Measurements from ENCODE around the gene HERPUD2. TPM values are rescaled to one million over a fixed set of nuclear protein-coding genes. Genes with fewer than 3 reads are reported as not detected.
A peak's percentile ranks its signal among the peaks of the same experiment; 100 is the strongest.

Gene HERPUD2, protein sequence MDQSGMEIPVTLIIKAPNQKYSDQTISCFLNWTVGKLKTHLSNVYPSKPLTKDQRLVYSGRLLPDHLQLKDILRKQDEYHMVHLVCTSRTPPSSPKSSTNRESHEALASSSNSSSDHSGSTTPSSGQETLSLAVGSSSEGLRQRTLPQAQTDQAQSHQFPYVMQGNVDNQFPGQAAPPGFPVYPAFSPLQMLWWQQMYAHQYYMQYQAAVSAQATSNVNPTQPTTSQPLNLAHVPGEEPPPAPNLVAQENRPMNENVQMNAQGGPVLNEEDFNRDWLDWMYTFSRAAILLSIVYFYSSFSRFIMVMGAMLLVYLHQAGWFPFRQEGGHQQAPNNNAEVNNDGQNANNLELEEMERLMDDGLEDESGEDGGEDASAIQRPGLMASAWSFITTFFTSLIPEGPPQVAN
- total RNA-seq: 17.9 TPM
- long read RNA-seq, transcript HERPUD2-202 (8 exons, 3,057 nt): major isoform, 5 of 8 reads
- long read RNA-seq, partial matches to known transcripts: 0 of 8 reads
- long read RNA-seq, other reads (novel, unspliced or antisense): 3 of 8 reads

DNA sequence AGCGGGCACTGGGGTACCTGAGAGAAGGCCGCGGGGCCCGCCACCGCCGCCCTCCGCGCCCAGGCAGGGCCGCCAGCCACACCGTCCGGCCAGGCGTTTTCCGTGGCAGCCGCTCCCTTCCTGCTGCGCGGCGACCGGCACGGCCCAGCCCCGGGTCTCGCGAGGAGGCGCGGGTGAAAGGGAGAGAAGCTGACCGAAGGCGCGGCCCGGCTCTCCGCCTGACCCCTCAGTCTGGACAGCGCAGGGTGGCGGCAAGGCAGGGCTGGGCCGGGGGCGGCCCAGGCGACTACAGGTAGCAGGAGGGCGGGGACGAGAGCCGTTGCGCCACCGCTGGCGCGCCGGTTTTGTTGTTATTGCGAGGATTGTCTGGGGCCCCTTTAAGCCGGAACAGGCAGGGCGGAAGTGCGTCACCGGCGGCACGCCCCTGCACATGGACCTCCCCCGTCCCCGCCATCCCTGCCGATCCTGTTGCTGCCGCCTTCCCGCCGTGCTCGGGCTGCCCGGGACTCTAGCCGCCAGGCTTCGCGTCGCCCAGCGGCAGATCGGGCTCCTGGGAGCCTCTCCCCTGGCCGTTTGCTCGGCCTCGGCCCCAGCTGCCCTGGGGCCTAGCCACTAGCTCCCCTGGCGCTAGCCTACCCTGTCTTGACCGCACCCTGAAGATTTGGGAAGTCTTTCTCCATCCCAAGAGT is at the start of gene HERPUD2:
HERPUD2 (minus strand) TSS at position 352 of the 689 bp plus-strand sequence. CDS start 805 bp downstream, outside the sequence.
- intact Hi-C loops (cut with DNase I): loop anchor here (5.0 to 10.0 kb wide), 2 partner anchors 48 to 610 kb away; no protein-coding TSS in a partner anchor
- DNase-seq (ENCODE audit: missing footprints): peak; percentile 98
- peak; percentile 98 for ATAC-seq

DNA sequence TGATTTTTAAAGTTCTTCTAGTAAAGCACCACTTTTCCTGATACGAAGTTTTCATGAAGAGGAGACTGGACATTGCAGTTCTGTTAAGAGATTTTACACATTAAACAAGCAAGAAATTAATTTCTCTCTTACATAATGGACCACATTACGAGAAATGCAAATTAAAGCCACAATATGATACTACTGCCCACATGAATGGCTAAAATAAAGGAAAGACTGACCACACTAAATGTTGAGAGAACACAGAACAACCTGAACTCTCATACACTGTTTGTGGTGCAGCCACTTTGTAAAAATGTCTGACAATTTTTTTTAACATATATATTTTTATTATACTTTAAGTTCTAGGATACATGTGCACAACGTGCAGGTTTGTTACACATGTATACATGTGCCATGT is 44.0 kb upstream of the HERPUD2 start:
- intact Hi-C loops (cut with DNase I): no loop called here
- no peak for DNase-seq (ENCODE audit: missing footprints)

DNA sequence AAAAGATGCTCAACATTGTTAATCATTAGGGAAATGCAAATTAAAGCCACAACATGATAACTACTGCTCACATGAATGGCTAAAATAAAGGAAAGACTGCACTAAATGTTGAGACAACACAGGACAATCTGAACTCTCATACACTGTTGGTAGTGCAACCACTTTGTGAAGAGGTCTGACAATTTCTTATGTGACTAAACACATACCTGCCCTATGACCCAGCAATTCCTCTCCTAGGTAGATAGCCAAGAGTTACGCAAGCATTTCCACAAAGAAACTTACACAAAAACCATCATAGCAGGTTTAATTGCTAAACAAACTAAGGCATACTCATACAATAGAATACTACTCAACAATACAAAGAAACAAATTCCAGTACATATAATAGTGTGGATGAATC is 41.8 kb upstream of the HERPUD2 start:
- intact Hi-C loops (cut with DNase I): no loop called here
- no peak for ATAC-seq
- DNase-seq (ENCODE audit: missing footprints): no peak

More for the DNA sequence above, 44.0 kb upstream of the HERPUD2 start:
- ATAC-seq: no peak

DNA sequence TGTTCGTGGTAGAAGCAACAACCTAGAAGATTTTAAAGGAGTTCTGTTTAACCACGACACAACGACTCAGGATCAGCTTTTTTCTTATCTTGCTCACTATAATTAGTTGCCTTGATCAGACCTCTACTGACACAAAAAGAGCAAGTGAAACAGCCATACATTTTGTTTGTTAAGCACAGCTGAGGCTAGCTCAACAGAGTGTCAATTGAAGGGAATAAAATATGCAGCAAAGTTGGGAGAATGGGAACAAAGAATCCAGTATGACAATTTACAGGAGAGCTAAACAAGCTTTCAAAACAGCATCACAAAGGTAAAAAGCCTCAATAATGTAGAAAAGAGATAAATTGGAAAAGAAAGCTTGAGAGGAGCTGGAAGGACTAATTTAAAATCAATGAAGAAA is 40.5 kb upstream of the HERPUD2 start:
- intact Hi-C loops (cut with DNase I): no loop called here
- no peak for DNase-seq (ENCODE audit: missing footprints)
- ATAC-seq: no peak

DNA sequence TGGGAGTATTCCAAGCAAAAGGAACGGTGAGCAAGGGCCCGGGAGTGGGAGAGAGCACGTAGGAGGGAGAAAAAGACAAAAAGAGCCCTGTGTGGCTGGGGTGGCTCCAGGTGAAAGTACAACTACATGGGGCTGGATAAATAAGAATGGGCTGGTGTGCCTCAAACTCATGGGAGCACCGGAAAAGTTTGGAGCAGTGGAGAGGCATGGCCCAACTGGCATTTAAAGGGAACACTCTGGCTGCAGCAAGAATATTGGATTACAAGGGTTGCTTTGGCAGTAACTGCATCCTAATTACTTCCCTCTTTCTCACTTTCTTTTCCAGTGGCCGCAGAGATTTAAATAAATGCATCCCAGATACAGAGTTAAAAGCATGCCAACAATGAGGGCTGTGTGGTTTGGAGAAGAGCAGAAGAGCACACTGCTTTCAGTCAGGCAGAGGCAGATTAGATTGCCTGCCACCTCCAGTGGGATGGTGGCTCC is 39.1 kb upstream of the HERPUD2 start:
- ATAC-seq (no peak), DNase-seq (ENCODE audit: missing footprints) (no peak)
- intact Hi-C loops (cut with DNase I): no loop called here

DNA sequence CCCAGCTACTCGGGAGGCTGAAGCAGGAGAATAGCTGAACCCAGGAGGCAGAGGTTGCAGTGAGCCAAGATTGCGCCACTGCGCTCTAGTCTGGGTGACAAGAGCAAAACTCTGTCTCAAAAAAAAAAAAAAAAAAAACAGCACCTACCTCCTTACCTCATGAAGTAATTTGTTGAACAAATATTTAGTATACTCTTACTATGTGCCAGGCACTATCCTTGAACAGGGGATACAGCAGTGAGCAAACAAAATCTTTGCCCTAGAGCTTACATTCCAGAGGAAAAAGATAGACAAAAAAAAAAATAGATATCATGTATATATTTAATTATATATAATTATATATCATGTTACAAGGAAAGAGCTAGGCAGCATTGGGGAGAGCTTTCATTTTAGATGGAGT is 36.4 kb upstream of the HERPUD2 start:
- intact Hi-C loops (cut with DNase I): no loop called here
- DNase-seq (ENCODE audit: missing footprints) (no peak), ATAC-seq (no peak)

DNA sequence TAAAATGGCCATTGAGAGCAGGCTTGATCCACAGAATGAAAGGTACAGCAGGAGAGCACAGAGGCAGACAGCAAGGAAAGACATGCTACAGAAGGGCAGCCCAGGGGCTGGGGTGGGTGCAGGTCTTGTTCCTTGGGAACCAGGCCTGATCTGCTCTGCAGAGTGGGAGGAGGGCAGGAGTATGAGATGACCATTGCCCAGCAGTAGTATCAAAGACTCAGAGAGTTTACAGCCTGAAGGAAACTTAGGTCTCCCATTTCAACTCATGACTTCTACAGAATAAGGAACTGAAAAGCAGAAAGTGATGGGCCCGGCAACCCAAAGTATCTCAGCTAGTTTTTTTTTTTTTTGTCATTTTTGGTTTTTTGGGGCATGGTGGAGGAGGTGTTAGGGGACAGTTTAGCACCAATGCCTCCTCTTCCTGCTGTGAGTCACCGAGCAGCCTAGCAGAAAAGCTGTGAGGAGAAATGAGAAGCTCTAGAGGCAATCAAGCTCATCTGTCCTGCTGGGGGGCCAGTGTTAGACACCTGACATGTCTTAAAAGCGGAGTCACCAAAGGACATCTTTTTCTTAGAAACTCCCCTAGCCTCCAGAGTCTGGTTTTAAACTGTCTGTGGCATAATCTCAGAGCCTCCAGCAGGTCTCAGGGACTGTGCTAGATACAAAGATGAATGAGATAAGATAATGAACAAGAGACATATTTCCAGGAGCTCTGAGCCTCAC is 34.3 kb upstream of the HERPUD2 start:
- intact Hi-C loops (cut with DNase I): no loop called here
- no peak for DNase-seq (ENCODE audit: missing footprints)
- ATAC-seq: peak; percentile 37

DNA sequence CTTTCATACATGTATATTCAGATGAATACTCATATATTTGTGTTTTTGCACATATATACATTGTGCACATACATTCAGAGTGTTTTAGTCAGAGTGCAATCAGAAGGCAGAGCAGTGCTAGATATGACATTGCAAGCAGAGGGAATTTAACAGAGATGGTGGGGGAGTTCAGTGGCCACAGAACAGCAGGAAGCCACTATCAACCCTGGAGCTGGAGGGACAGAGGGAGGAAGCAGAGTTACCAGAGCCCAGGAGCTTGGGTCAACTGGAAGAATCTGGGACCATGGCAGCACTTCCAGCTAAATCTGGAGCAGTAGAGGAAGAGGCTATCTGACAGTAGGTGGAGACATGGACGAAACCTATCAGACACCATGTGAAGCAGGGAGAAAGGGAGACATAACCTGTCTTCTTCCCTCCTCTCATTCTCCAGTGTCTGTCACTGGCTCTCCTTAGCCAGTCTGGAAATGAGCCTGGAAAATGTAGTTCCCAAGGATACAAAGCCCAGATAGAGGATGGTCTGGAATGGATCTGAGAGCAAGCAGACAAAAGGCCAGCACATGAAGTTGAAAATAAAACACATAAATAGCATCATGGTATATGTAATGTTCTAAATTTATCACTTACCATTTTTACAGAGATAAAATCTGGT is 33.6 kb upstream of the HERPUD2 start:
- DNase-seq (ENCODE audit: missing footprints): no peak
- peak; percentile 80 for ATAC-seq
- intact Hi-C loops (cut with DNase I): no loop called here

DNA sequence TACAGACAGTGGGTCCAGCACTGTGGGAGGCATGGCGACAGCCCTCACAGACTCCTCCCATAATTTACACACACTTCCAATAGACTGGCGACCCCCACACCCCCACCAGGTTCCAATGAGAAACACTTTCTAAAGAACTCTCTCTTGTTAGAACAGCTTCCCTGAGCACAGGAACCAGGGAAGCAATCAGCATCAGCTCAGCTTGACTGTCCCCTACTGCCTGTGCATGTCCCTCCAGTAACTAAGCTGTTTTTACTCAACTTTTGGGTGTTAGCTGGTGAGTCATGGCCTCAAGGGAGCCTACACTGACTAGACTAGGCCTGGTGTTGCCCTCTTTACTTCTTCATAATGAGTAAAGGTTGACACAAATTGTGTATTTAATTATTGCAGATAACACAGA is 32.6 kb upstream of the HERPUD2 start:
- peak; percentile 57 for ATAC-seq
- intact Hi-C loops (cut with DNase I): no loop called here
- no peak for DNase-seq (ENCODE audit: missing footprints)

DNA sequence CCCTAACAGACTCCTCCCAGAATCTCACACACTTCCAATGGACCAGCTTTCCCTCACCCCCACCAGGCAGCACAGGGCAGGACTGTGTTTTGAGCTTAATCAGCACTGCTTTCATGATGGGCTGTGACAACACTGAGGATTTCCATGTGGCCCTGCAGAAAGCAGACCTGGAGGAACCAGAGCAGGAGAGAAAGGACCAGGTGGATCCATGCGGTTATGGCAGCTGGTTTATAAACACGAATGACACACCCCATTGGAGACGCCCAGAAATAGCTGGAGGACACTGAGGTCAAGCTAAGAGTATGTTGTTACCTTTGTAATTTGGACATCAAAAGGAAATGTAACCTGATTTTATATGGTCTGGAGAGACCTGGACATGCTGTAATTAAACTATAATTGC is 31.7 kb upstream of the HERPUD2 start:
- no peak for ATAC-seq
- intact Hi-C loops (cut with DNase I): no loop called here
- DNase-seq (ENCODE audit: missing footprints): no peak

DNA sequence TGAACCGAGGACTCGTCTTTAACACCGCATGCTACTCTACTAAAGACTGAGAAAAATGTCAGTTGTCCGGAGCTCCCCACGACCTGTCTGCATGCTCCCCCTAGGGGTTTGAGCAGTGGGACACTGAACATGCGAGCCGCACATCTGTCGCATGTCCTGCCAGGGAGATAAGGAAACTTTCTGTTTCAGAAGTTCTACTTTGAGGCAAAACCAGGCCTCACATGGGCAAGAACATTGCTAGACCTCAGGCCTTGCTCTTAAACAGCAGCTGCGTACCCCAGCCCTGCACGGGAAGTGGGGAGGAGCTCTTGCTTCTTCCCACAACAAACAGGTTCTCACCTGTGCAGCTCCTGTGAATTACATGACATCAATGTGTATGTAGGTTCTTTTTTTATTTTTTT is 30.3 kb upstream of the HERPUD2 start:
- DNase-seq (ENCODE audit: missing footprints) (no peak), ATAC-seq (no peak)
- intact Hi-C loops (cut with DNase I): no loop called here

DNA sequence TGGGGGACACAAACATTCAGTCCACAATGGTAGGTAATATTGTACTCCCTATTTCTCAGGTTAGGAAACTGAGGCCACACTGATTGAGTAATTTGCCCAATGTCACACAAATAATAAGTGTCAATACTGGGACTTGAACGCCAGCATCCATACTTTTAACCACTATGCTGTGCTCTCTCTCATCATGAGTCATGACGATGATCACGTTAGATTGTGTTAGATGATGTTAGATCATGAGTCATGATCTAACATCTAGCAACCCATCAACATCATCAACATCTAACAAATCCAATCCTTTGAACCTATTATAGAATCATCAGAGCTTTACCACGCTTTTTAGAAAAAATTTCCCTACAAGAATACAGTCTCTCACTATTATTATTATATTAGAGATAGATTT is 28.1 kb upstream of the HERPUD2 start:
- intact Hi-C loops (cut with DNase I): no loop called here
- DNase-seq (ENCODE audit: missing footprints): no peak

DNA sequence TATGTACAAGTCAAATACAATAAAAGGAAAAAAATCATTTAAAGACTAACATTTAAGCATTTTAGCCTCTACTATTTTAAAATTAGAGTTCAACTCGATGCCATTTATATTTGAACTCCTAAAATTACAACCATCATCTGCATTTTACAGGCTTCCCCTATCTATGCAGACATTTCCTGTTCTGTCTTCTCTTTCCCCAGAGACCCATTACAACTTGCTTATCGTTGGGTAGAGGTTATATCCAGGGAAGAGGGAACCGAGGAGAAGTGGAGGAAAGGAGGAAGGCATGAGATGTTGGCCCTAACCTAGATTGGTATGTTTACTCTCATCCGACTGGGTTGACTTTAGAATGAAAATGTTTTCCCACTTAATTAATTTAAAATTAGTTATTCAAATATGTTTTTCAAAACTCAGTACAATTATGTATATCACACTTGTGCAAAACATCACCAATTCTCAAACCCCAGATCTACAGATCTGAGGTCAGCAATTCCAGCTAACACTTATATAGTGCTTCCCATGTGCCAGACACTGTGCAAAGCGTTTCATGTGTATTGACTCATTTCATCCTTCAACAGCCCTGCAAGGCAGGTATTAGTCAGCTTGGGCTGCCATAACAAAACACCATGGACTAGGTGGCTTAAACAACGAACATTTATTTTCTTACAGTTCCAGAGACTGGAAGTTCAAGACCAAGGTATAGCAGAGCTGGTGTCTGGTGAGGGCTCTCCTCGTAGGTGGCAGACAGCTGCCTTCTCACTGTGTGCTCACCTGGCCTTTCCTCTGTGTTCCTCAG is 27.3 kb upstream of the HERPUD2 start:
- ATAC-seq: no peak
- intact Hi-C loops (cut with DNase I): no loop called here
- DNase-seq (ENCODE audit: missing footprints): no peak

More for the DNA sequence above, 28.1 kb upstream of the HERPUD2 start:
- ATAC-seq: no peak

DNA sequence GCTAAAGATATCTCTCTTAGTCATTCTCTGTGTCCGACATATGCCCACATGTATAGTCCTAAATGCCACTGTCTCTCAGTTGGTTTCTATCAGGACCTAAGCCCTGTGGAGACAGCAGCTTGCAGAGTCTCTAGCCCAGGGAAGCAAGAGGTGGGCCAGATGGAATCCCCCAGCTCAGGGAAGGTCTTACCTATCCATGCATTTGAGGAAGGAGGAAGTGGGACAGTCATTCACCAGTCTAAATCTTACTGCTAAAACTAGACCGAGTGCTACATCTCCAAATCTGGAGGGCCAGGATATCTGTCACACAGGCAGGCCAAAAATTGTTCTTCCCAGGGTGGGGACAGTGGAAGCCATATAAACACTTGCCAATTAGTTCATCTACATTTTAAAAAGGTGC is 26.4 kb upstream of the HERPUD2 start:
- ATAC-seq (no peak), DNase-seq (ENCODE audit: missing footprints) (no peak)
- intact Hi-C loops (cut with DNase I): no loop called here

DNA sequence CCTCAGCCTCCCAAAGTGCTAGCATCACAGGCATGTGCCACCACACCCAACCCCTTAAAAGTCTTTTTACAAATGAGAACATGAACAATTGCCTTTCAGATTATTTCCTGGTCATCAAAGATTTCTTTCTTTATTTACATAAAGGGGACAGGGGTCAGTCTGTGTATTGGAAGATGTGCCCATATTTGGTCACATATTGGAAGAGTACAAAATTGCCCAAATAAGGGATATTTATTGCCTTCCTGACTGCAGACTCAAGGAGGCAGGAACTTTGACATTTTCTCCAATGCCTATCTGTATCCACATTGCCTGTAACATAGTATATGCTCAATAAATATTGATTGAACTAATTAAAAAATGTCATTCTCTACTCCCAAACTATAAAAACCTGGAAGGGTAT is 25.9 kb upstream of the HERPUD2 start:
- intact Hi-C loops (cut with DNase I): no loop called here
- DNase-seq (ENCODE audit: missing footprints) (no peak), ATAC-seq (no peak)

DNA sequence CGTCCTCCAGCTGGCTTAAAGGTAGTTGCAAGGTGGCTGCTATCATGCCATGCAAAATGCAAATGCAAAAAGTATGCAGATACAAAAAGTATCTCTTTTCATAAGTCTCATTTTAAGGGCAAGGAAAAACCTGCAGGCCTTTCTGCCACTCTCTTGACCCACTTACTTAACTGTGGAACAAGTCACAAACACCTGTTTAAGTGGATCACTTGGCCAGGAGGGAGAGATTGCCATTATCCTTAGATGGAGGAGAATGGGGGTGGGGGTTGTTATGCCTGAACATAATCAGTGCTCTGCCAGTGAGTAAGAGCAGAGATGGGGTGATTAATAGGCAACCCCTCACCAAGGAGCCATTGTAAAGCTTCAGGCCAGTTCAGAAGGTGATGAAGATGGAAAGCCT is 25.1 kb upstream of the HERPUD2 start:
- DNase-seq (ENCODE audit: missing footprints): no peak
- ATAC-seq: no peak
- intact Hi-C loops (cut with DNase I): no loop called here

DNA sequence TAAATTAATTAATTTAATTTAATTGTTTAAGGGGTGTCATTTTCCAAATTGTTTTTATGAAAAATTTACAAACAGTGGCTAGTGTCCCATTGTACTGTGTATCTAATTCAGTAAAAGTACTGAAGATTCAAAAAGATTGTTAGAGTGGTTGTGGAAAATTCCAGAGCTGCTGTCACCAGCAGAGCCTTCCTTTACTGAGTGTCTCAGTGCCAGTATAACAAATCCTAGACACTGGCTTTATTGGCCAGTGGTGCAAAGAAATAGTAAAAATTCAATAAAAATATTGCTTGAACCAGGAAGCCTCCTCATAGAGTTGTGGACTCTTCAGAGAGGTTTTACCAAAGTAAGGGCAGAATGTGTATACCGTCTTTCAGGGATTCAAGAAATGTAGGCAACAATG is 23.1 kb upstream of the HERPUD2 start:
- intact Hi-C loops (cut with DNase I): no loop called here
- ATAC-seq: no peak
- no peak for DNase-seq (ENCODE audit: missing footprints)

DNA sequence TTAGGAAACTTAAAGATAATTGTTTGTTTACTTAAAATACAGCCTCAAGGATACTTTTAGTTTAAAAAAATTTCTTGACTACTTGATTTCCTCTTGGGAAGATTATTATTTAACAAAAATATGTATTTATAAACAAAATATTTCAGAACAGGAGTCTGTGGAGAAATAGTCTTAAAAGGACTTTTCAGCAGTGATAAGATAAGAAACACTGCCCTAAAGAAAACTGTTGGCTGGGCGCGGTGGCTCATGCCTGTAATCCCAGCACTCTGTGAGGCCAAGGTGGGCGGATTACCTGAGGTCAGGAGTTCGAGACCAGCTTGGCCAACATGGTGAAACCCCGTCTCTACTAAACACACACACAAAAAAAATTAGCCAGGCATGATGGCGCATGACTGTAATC is 22.6 kb upstream of the HERPUD2 start:
- intact Hi-C loops (cut with DNase I): loop anchor here (2.0 kb wide), 1 partner anchor 83 kb away; the partner anchor contains the start of gene SEPTIN7
- ATAC-seq: no peak
- no peak for DNase-seq (ENCODE audit: missing footprints)
